ENCODE results near the gene CACUL1. TPM values are rescaled to one million over a fixed set of nuclear protein-coding genes. Genes with fewer than 3 reads are reported as not detected.

CACUL1 gene
- total and polyA plus RNA-seq, 2 donors (not counting 3 experiments of a cell fraction or from before 2014, with no cell fraction given): 6.0 to 35.1 TPM

DNA sequence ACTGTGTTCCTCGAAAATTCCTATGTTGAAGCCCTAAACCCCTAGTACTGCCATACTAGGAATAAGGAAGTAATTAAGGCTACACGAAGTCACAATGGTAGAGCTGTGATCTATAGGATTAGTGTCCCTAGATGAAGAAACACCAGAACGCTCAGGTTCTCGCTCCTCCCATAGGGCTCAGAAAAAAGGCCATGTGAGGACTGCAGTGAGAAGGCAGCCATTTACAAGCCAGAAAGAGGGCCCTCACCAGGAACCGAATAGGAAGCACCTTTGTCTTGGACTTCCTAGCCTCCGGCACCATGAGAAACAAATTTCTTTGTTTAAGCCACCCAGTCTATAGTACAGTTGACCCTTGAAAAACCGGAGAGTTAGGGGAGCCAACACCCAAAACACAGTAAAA is 46.2 kb downstream of the CACUL1 start:
- H3K9me3 ChIP-seq (replicated peaks; ENCODE audit: control insufficient read depth, insufficient read depth, low read length): no peaks in the 10 kb centered on the region
- FAIRE-seq (no peak), DNase-seq (ENCODE audit: low read depth, low spot score) (no peak)
- no TSS peak for BruUV-seq (replicated peaks)
- dilution Hi-C loops (cut with MboI; ENCODE audit: extremely low pct_ligation_motif_present, low sequenced_read_pairs) (no loop called here), intact Hi-C loops (cut with micrococcal nuclease) (no loop called here)
- H3K4me2 ChIP-seq (ENCODE audit: insufficient read depth, low read length): no peak overlapping the region
- peaks cover 2% of the 10 kb centered on the region for H3K79me2 ChIP-seq (ENCODE audit: control insufficient read depth, insufficient read depth, low read length)
- no peak overlapping the region for H3K9ac ChIP-seq (replicated peaks; ENCODE audit: extremely low read depth, insufficient read depth, low read length)
- H3K27ac ChIP-seq (ENCODE audit: insufficient read depth, low read depth, low read length): no peak overlapping the region
- no peak overlapping the region for H2AFZ ChIP-seq (ENCODE audit: low read depth, low read length)
- no peak overlapping the region for H3K4me3 ChIP-seq (replicated peaks in 1 of 3; ENCODE audit: insufficient read depth in 1 of 3, low read depth in 1 of 3, low read length in 3 of 3)
- H3K36me3 ChIP-seq (ENCODE audit: control insufficient read depth in 2 of 2, extremely low read depth in 1 of 2, insufficient read depth in 2 of 2, low read length in 2 of 2): peaks cover 0 to 7% of the 10 kb centered on the region in 2 experiments
- no peaks in the 10 kb centered on the region for H3K9me1 ChIP-seq (replicated peaks; ENCODE audit: control insufficient read depth, extremely low read depth, insufficient read depth, low read length)
- peaks cover 2% of the 10 kb centered on the region for H4K20me1 ChIP-seq (replicated peaks; ENCODE audit: control insufficient read depth, extremely low read depth, insufficient read depth, low read length)
- ChIA-PET CTCF (interaction anchor here (1.4 to 2.0 kb wide), 2 partner anchors 13 to 140 kb away, joined by 4 to 8 read pairs; no protein-coding TSS in a partner anchor), POLR2A (no interaction called here)
- H3K27me3 ChIP-seq (ENCODE audit: control insufficient read depth in 2 of 2, insufficient read depth in 2 of 2, low read length in 2 of 2): no peaks in the 10 kb centered on the region
- TF ChIP-seq POLR2A (IDR thresholded peaks at IDR 0.05; ENCODE audit: low read depth, low read length) (no peak), POLR2AphosphoS5 (IDR thresholded peaks at IDR 0.05; ENCODE audit: insufficient read depth, low read depth, low read length) (no peak), JUN (IDR thresholded peaks at IDR 0.05; ENCODE audit: borderline replicate concordance, insufficient read depth, insufficient read length, low read depth) (no peak), MYC (IDR thresholded peaks at IDR 0.05; ENCODE audit: low read depth, low read length) (no peak), FOS (IDR thresholded peaks at IDR 0.05; ENCODE audit: borderline replicate concordance, insufficient read depth, low read length) (no peak)
- TF ChIP-seq, protein P1, sequence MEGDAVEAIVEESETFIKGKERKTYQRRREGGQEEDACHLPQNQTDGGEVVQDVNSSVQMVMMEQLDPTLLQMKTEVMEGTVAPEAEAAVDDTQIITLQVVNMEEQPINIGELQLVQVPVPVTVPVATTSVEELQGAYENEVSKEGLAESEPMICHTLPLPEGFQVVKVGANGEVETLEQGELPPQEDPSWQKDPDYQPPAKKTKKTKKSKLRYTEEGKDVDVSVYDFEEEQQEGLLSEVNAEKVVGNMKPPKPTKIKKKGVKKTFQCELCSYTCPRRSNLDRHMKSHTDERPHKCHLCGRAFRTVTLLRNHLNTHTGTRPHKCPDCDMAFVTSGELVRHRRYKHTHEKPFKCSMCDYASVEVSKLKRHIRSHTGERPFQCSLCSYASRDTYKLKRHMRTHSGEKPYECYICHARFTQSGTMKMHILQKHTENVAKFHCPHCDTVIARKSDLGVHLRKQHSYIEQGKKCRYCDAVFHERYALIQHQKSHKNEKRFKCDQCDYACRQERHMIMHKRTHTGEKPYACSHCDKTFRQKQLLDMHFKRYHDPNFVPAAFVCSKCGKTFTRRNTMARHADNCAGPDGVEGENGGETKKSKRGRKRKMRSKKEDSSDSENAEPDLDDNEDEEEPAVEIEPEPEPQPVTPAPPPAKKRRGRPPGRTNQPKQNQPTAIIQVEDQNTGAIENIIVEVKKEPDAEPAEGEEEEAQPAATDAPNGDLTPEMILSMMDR (IDR thresholded peaks at IDR 0.05; ENCODE audit: extremely low read depth in 1 of 2, insufficient read depth in 1 of 2, low read depth in 1 of 2, low read length in 2 of 2): no peak
- peaks cover 13% of the 10 kb centered on the region for H3K4me1 ChIP-seq (ENCODE audit: control insufficient read depth, extremely low read depth, insufficient read depth, low read length)

DNA sequence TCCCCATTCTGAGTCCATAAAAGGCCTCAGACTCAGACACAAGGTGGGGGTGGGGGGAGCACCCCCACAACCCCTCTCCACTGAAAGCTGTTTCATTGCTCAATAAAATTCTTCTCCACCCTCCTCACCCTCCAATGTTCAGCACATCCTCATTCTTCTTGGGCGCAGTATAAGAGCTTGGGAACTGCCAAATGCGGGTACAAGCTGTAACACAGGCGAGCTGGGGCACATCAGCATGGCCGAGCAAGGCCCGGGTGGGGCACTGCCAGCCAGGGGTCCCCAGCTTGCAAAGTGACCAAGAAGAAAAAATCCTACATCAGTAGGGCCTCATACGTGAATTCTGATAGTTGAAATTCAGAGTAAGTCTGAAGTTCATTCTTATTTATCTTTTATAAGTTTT is 50.1 kb downstream of the CACUL1 start:
- ChIA-PET CTCF (interaction anchor here (1.8 to 3.3 kb wide), 3 partner anchors 9 to 16 kb away, joined by 4 to 22 read pairs (median 7); no protein-coding TSS in a partner anchor), POLR2A (no interaction called here)
- Histone ChIP-seq H3K4me3 (replicated peaks in 1 of 3; ENCODE audit: insufficient read depth in 1 of 3, low read depth in 1 of 3, low read length in 3 of 3) (no peak overlapping the region), H3K9ac (replicated peaks; ENCODE audit: extremely low read depth, insufficient read depth, low read length) (no peak overlapping the region), H3K36me3 (ENCODE audit: control insufficient read depth in 2 of 2, extremely low read depth in 1 of 2, insufficient read depth in 2 of 2, low read length in 2 of 2) (peaks cover 0 to 3% of the 10 kb centered on the region in 2 experiments), H3K27me3 (ENCODE audit: control insufficient read depth in 2 of 2, insufficient read depth in 2 of 2, low read length in 2 of 2) (no peaks in the 10 kb centered on the region), H3K4me2 (ENCODE audit: insufficient read depth, low read length) (no peak overlapping the region), H3K27ac (ENCODE audit: insufficient read depth, low read depth, low read length) (no peak overlapping the region), H3K9me3 (replicated peaks; ENCODE audit: control insufficient read depth, insufficient read depth, low read length) (no peaks in the 10 kb centered on the region), H2AFZ (ENCODE audit: low read depth, low read length) (no peak overlapping the region), H4K20me1 (replicated peaks; ENCODE audit: control insufficient read depth, extremely low read depth, insufficient read depth, low read length) (no peaks in the 10 kb centered on the region), H3K79me2 (ENCODE audit: control insufficient read depth, insufficient read depth, low read length) (peaks cover 2% of the 10 kb centered on the region), H3K9me1 (replicated peaks; ENCODE audit: control insufficient read depth, extremely low read depth, insufficient read depth, low read length) (no peaks in the 10 kb centered on the region), H3K4me1 (ENCODE audit: control insufficient read depth, extremely low read depth, insufficient read depth, low read length) (peaks cover 13% of the 10 kb centered on the region)
- no peak for DNase-seq (ENCODE audit: low read depth, low spot score)
- dilution Hi-C loops (cut with MboI; ENCODE audit: extremely low pct_ligation_motif_present, low sequenced_read_pairs) (no loop called here), intact Hi-C loops (cut with micrococcal nuclease) (no loop called here)
- BruUV-seq (replicated peaks): no TSS peak
- TF ChIP-seq GATA2 (IDR thresholded peaks at IDR 0.05; ENCODE audit: insufficient read depth, insufficient read length, low read depth, low read length): no peak
- TF ChIP-seq, protein P2, sequence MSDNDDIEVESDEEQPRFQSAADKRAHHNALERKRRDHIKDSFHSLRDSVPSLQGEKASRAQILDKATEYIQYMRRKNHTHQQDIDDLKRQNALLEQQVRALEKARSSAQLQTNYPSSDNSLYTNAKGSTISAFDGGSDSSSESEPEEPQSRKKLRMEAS (IDR thresholded peaks at IDR 0.05; ENCODE audit: insufficient read depth, insufficient read length): no peak
- TF ChIP-seq, protein P1 (IDR thresholded peaks at IDR 0.05; ENCODE audit: extremely low read depth in 1 of 2, insufficient read depth in 1 of 2, low read depth in 1 of 2, low read length in 2 of 2): no peak
- TF ChIP-seq JUN (IDR thresholded peaks at IDR 0.05; ENCODE audit: borderline replicate concordance, insufficient read depth, insufficient read length, low read depth): no peak
- TF ChIP-seq POLR2A (IDR thresholded peaks at IDR 0.05; ENCODE audit: low read depth, low read length): no peak
- no peak for TF ChIP-seq EZH2 (IDR thresholded peaks at IDR 0.05; ENCODE audit: borderline replicate concordance, low read depth, low read length, severe bottlenecking)
- no peak for TF ChIP-seq POLR2AphosphoS5 (IDR thresholded peaks at IDR 0.05; ENCODE audit: insufficient read depth, low read depth, low read length)
- TF ChIP-seq MYC (IDR thresholded peaks at IDR 0.05; ENCODE audit: low read depth, low read length): no peak
- no peak for TF ChIP-seq FOS (IDR thresholded peaks at IDR 0.05; ENCODE audit: borderline replicate concordance, insufficient read depth, low read length)
- FAIRE-seq: no peak
